D721Med (cell line): ENCODE measurements around the gene MYO9A.
"Not testable (repeated sequence)": the region's sequence is repeated elsewhere in the genome, so short reads cannot be mapped to it uniquely, and the experiment has no call there.

Source experiments
- DNase-seq: peaks from one replicate; pipeline ENCODE4 v3.0.0; 2011; ENCODE audit warnings: low spot score; ENCODE audit not compliant: insufficient read length
- FAIRE-seq: peaks from 2 replicates; lab custom pipeline; 2011; peaks lifted over from hg19 to GRCh38; lab: Jason Lieb, UNC
- TF ChIP-seq, protein P1 (sequence below): IDR thresholded peaks from 2 replicates; pipeline ENCODE4 v1.5.1; 2012; ENCODE audit warnings: mild to moderate bottlenecking, control low read depth; ENCODE audit not compliant: insufficient read depth; ENCODE audit errors: missing control alignments

MYO9A gene

DNA sequence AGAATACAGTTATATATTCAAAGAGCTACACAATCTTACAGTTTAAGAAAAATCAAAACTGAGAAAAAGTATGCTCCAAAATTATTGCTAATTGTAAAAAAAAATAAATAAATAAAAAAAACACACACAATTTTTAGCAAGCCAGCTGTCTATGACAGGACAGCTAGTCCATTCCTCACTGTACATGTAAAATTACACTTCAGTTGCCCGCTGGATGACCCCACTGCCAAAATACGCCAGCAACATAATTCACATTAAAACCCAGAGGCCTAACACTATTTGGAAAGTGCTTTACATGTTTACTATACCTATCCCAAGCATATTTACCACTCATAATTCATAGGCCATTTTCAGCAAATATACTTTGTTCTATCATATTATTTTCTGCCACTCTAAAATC lies 5.8 kb downstream of the MYO9A start:
- no peak for FAIRE-seq
- TF ChIP-seq, protein P1, sequence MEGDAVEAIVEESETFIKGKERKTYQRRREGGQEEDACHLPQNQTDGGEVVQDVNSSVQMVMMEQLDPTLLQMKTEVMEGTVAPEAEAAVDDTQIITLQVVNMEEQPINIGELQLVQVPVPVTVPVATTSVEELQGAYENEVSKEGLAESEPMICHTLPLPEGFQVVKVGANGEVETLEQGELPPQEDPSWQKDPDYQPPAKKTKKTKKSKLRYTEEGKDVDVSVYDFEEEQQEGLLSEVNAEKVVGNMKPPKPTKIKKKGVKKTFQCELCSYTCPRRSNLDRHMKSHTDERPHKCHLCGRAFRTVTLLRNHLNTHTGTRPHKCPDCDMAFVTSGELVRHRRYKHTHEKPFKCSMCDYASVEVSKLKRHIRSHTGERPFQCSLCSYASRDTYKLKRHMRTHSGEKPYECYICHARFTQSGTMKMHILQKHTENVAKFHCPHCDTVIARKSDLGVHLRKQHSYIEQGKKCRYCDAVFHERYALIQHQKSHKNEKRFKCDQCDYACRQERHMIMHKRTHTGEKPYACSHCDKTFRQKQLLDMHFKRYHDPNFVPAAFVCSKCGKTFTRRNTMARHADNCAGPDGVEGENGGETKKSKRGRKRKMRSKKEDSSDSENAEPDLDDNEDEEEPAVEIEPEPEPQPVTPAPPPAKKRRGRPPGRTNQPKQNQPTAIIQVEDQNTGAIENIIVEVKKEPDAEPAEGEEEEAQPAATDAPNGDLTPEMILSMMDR: no peak

DNA sequence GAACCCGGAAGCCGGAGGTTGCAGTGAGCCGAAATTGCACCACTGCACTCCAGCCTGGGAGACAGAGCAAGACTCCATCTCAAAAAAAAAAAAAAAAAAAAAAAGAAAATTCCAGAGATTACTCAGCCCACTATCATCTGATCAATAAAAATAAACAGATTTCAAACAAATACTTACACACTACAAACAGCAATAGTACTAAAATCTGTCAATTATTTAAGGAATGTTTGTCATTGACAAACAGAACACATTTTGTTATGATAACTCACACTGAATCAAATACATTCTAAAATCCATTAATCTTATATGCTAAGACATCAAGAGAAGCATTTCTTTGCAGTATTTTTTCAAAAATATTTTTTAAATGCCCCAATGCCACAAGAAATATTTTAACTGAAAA lies 7.6 kb downstream of the MYO9A start:
- DNase-seq (no peak), FAIRE-seq (no peak)
- TF ChIP-seq, protein P1: no peak

More for the DNA sequence above, 5.8 kb downstream of the MYO9A start:
- no peak for DNase-seq

DNA sequence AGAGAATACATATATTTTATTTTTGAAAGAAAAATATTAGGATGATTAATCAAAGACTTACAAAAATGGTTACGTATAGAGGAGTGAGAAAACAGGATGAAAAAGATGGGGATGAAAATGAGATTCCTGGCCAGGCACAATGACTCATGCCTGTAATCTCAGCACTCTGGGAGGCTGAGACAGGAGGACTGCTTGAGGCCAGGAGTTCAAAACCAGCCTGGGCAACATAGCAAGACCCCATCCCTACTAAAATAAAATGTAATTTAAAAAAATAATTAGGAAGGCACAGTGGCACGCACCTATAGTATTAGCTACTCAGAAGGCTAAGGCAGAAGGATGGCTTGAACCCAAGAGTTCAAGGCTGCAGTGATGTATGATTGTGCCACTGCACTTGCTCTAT lies 11.9 kb downstream of the MYO9A start:
- TF ChIP-seq, protein P1: no peak
- FAIRE-seq (no peak), DNase-seq (no peak)

DNA sequence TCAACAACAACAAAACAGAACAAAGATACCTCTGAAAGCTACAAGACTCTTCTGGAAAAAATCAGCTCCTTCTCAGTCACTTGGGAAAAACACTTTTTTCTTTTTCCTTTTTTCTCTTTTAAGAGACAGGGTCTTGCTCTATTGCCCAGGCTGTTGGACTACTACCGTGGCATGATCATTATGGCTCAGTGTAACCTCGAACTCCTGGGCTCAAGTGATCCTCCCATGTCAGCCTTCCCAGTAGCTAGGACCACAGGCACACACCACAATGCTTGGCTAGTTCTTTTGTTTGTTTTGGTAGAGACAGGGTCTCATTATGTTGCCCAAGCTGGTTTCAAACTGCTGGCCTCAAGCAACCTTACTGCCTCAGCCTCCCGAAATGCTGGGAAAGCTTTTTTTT lies 12.8 kb downstream of the MYO9A start:
- DNase-seq (no peak), FAIRE-seq (no peak)
- TF ChIP-seq, protein P1: no peak

DNA sequence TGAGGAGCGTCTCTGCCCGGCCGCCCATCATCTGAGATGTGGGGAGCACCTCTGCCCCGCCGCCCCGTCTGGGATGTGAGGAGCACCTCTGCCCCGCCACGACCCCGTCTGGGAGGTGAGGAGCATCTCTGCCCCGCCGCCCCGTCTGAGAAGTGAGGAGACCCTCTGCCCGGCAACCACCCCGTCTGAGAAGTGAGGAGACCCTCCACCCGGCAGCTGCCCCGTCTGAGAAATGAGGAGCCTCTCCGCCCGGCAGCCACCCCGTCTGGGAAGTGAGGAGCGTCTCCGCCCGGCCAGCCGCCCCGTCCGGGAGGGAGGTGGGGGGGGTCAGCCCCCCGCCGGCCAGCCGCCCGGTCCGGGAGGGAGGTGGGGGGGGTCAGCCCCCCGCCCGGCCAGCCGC lies 17.4 kb downstream of the MYO9A start:
- not testable (repeated sequence) for FAIRE-seq, DNase-seq

DNA sequence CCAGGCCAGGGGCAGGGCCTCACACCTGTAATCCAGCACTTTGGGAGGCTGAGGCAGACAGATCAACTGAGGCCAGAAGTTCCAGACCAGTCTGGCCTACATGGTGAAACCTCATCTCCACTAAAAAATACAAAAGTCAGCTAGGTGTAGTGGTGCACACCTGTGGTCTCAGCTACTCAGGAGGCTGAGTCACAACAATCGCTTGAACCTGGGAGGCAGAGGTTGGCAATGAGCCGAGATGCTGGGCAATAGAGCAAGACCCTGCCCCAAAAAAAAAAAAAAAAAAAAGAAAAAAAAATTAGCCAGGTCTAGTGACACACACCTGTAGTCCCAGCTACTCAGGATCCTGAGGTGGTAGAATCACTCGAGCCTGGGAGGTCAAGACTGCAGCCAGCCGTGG lies 18.8 kb downstream of the MYO9A start:
- DNase-seq (no peak), FAIRE-seq (no peak)
- TF ChIP-seq, protein P1: no peak

DNA sequence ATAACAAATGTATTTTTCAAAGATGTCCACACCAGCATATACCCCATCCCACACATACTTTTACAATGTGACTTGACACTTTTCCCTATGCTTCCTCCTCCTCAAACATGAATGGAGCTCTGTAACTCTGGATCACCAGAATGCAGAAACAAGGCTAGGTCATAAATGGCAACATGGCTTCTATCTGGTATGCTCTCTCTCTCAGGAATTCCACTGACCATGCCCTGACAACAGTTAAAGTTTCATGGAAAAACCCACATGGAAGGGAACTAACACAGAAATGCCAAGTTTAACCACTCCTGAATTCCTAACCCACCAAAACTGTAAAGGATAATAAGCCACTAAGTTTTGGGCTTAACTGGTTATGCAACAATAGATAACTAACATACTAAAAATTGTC lies 19.9 kb downstream of the MYO9A start:
- TF ChIP-seq, protein P1: no peak
- DNase-seq (no peak), FAIRE-seq (no peak)

DNA sequence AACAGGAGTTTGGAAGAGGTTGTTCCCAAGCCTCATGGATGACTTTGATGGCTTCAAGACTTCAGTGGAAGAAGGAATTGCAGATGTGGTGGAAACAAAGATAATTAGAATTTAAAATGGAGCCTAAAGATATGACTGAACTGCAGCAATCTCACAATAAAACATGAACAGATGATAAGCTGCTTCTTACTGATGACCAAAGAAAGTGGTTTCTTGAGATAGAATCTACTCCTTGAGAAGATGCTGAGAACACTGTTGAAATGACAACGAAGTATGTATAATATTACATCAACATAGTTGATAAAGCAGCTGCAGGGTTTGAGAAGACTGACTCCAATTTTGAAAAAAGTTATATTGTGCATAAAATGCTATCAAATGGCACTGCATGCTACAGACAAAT lies 21.2 kb downstream of the MYO9A start:
- TF ChIP-seq, protein P1: no peak
- DNase-seq (no peak), FAIRE-seq (peak; percentile 58)
